ENCODE results near the gene OR6S1. TPM values are rescaled to one million over a fixed set of nuclear protein-coding genes. Genes with fewer than 3 reads are reported as not detected.
"Not testable (repeated sequence)": the region's sequence is repeated elsewhere in the genome, so short reads cannot be mapped to it uniquely, and the experiment has no call there.

OR6S1 gene
- total RNA-seq, 2 donors from 2014 or later, result not detected

DNA sequence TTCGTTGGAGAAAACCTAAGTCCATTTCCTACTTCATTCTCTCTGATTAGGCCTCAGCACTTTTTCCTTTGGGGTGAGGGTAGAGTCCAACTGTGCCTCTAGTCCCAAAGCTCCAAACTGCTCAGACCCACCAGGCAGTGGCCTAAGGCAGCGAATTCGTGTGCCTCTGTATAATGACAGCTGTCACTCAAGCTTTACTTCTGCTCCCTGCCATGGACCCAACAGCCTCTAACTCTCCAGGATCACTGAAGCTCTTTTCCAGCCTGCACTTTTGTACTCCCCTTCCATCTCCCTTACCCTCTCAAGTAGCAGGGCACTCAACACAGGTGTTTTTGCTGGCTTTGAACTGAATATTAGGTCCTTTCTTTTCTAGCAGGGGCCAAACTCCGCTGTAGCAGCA, 14.8 kb upstream of the OR6S1 start:
- TF ChIP-seq CTCF (IDR thresholded peaks at IDR 0.05) (no peak), POLR2AphosphoS5 (IDR thresholded peaks at IDR 0.05) (no peak), POLR2A (IDR thresholded peaks at IDR 0.05) (no peak)
- Histone ChIP-seq H3K27me3 (replicated peaks; ENCODE audit: insufficient read depth) (peaks cover 3% of the 10 kb centered on the region), H3K27ac (no peak overlapping the region), H3K36me3 (no peaks in the 10 kb centered on the region), H3K4me3 (no peak overlapping the region), H3K4me1 (replicated peaks) (no peaks in the 10 kb centered on the region), H3K9me3 (no peaks in the 10 kb centered on the region)
- WGBS, result 85% methylated on average over 4 of the region's 4 CpGs
- intact Hi-C loops (cut with DNase I), result no loop called here
- no peak for DNase-seq (ENCODE audit: low spot score)

DNA sequence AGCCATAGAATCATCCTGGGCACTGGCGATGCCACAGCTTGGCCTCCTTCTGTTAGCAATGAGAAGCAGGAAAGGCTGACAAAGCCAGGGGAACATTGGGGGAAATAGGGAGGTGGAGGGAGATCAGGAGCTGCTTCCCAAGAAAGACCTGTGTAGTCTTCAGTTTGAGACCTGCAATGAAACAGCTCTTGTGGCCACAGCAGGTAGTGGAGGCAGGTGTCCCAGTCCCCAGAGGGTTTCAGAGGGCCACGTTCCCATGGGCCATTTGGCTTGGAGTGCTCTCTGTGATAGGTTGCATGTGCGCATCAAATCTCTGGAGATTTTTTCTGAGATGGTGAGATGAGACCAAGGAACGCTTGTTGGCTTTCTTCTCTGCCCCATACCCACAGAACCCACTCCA, 14.4 kb upstream of the OR6S1 start:
- no peak overlapping the region for H3K27ac ChIP-seq
- peaks cover 3% of the 10 kb centered on the region for H3K27me3 ChIP-seq (replicated peaks; ENCODE audit: insufficient read depth)
- intact Hi-C loops (cut with DNase I), result no loop called here
- TF ChIP-seq CTCF (IDR thresholded peaks at IDR 0.05), result no peak
- no peak for TF ChIP-seq POLR2A (IDR thresholded peaks at IDR 0.05)
- TF ChIP-seq POLR2AphosphoS5 (IDR thresholded peaks at IDR 0.05), result no peak
- WGBS, result 91% methylated on average over 4 of the region's 4 CpGs
- DNase-seq (ENCODE audit: low spot score), result no peak
- H3K4me1 ChIP-seq (replicated peaks), result no peaks in the 10 kb centered on the region
- H3K4me3 ChIP-seq, result no peak overlapping the region
- H3K9me3 ChIP-seq, result no peaks in the 10 kb centered on the region
- H3K36me3 ChIP-seq, result no peaks in the 10 kb centered on the region

DNA sequence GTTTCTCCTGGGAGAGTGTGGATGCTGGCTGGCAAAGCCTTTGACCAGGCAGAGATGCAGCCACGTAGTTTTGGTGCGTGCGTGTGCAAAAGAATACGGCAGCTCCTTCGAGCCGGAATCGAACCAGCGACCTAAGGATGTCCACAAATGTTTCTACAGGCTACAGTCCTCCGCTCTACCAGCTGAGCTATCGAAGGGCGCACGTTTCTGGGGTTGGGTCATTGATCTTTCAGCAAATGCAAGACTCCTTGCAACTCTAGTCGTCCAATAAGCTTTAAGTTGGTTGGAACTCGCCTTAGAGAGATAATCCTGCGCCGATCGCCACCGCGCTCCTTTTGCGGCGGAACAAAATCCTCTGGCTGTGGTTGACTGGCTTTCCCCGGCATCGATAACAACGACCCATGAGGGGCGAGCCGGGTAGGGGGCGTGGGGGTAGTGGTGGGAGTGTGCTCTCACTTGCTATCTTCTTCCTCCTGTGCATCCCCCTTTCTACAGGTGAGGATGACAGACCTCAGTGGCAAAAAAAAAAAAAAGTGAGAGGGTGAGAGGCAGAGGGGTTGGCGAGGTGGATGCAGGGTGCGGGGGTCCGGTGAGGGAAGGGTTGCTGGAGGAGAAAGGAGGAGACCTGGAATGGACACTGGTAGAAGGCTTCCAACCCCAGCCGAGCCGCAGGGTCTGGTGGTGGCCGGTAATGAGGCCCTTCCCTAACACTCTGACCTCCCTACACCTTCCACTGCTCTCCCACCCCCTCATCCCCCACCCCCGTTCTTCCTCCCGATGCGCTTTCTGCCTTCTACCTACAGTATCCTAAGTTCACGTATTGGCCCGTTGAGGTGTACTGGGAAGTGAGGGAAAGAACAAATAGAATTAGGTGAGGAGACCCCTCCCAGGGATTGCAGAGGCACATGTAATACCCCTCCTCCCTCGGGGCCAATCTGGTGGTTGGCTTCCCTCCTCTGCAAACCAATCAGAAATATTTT, 11.8 kb upstream of the OR6S1 start:
- TF ChIP-seq CTCF (IDR thresholded peaks at IDR 0.05) (no peak), POLR2AphosphoS5 (IDR thresholded peaks at IDR 0.05) (no peak), POLR2A (IDR thresholded peaks at IDR 0.05) (no peak)
- no peak for DNase-seq (ENCODE audit: low spot score)
- Histone ChIP-seq H3K4me1 (replicated peaks) (no peaks in the 10 kb centered on the region), H3K36me3 (no peaks in the 10 kb centered on the region), H3K27ac (no peak overlapping the region), H3K4me3 (no peak overlapping the region), H3K27me3 (replicated peaks; ENCODE audit: insufficient read depth) (peaks cover 3% of the 10 kb centered on the region), H3K9me3 (no peaks in the 10 kb centered on the region)
- WGBS, result 5% methylated on average over 39 of the region's 39 CpGs
- intact Hi-C loops (cut with DNase I), result no loop called here

GRCh38 chr14:20645481-20645880, 4.0 kb upstream of the OR6S1 start:
- H3K36me3 ChIP-seq, result no peaks in the 10 kb centered on the region
- H3K4me1 ChIP-seq (replicated peaks), result no peaks in the 10 kb centered on the region
- no peak for TF ChIP-seq CTCF (IDR thresholded peaks at IDR 0.05)
- no peak for TF ChIP-seq POLR2AphosphoS5 (IDR thresholded peaks at IDR 0.05)
- no peak for TF ChIP-seq POLR2A (IDR thresholded peaks at IDR 0.05)
- WGBS, result 100% methylated on average over 1 of the region's 1 CpG
- intact Hi-C loops (cut with DNase I), result no loop called here
- H3K9me3 ChIP-seq, result no peaks in the 10 kb centered on the region
- no peak overlapping the region for H3K27ac ChIP-seq
- DNase-seq (ENCODE audit: low spot score), result no peak
- no peak overlapping the region for H3K4me3 ChIP-seq
- no peaks in the 10 kb centered on the region for H3K27me3 ChIP-seq (replicated peaks; ENCODE audit: insufficient read depth)

DNA sequence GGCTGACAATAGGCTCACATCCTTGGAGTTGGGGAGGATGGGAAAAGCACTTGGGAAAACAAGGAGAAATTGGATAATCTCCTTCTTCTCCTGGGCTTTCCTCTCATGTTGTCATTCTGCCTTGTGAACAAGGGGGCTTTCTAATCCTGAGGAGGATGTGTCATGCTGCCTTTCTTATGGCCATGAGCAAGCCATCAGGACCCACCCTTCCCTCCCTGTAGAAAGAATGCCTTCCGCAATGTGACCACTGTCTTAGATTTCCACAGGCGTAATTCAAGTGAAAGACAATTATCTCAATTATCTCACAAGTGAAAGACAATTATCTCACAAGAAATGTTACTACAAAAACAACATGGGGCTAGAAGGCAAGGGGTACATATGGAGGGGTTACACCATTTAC, 3.0 kb upstream of the OR6S1 start:
- no peak for TF ChIP-seq POLR2AphosphoS5 (IDR thresholded peaks at IDR 0.05)
- no peak for TF ChIP-seq POLR2A (IDR thresholded peaks at IDR 0.05)
- no peak for TF ChIP-seq CTCF (IDR thresholded peaks at IDR 0.05)
- Histone ChIP-seq H3K4me3 (no peak overlapping the region), H3K27me3 (replicated peaks; ENCODE audit: insufficient read depth) (no peaks in the 10 kb centered on the region), H3K36me3 (no peaks in the 10 kb centered on the region), H3K9me3 (no peaks in the 10 kb centered on the region), H3K27ac (no peak overlapping the region), H3K4me1 (replicated peaks) (no peaks in the 10 kb centered on the region)
- DNase-seq (ENCODE audit: low spot score), result no peak
- WGBS, result 98% methylated on average over 2 of the region's 2 CpGs
- intact Hi-C loops (cut with DNase I), result no loop called here

GRCh38 chr14:20642755-20643154, 1.3 kb upstream of the OR6S1 start:
- H3K4me1 ChIP-seq (replicated peaks); intact Hi-C loops (cut with DNase I); H3K27ac ChIP-seq; H3K36me3 ChIP-seq; H3K4me3 ChIP-seq; H3K9me3 ChIP-seq; DNase-seq (ENCODE audit: low spot score); H3K27me3 ChIP-seq (replicated peaks; ENCODE audit: insufficient read depth): not testable (repeated sequence)
- 14% methylated on average over 3 of the region's 3 CpGs for WGBS
